Measurements from ENCODE around the gene PLVAP.

DNA sequence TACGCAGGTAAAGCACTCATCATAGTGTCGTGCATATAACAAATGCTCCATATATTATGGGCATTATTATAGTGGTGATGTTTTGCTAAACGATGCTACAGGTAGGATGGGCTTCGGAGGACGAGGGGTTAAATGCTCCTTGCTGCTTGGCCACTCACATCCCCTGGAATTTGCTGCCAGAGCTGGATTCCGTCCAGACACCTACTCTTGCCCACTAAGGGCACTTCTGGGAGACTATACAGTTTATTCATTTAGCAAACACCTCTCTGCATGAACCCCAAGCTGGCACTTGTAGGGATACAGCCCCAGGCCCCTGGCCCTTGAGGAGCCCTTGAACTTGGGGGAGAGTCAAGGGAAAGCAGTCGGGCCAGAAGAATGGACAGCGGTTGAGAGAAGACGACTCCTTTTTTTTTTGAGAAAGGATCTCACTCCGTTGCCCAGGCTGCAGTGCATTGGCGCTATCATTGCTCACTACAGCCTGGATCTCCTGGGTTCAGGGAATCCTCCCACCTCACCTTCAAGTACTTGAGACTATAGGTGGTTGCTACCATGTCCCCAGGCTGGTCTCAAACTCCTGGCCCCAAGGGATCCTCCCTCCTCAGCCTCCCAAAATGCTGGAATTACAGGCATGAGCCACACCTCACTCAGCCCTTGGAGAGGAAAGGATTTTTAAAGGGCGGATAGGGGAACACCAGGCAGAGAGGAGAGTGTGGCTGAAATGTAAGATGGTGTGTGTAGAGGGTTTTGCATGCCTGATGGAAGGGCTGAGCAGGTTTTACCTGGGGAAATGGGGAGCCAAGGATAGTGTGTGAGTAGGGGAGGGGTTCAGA lies 72.5 kb downstream of the PLVAP start:
- TF ChIP-seq, protein P1, sequence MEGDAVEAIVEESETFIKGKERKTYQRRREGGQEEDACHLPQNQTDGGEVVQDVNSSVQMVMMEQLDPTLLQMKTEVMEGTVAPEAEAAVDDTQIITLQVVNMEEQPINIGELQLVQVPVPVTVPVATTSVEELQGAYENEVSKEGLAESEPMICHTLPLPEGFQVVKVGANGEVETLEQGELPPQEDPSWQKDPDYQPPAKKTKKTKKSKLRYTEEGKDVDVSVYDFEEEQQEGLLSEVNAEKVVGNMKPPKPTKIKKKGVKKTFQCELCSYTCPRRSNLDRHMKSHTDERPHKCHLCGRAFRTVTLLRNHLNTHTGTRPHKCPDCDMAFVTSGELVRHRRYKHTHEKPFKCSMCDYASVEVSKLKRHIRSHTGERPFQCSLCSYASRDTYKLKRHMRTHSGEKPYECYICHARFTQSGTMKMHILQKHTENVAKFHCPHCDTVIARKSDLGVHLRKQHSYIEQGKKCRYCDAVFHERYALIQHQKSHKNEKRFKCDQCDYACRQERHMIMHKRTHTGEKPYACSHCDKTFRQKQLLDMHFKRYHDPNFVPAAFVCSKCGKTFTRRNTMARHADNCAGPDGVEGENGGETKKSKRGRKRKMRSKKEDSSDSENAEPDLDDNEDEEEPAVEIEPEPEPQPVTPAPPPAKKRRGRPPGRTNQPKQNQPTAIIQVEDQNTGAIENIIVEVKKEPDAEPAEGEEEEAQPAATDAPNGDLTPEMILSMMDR (IDR thresholded peaks at IDR 0.05) = no peak
- no peak for TF ChIP-seq SIN3A (IDR thresholded peaks at IDR 0.05; ENCODE audit: borderline replicate concordance, insufficient read depth, low read depth, low read length)
